Measurements from ENCODE around the gene ESYT3.

GRCh38 chr3:138406606-138407005 lies 27.8 kb upstream of the ESYT3 start:
- TF ChIP-seq POLR2A (IDR thresholded peaks at IDR 0.05): no peak
- TF ChIP-seq, protein P1, sequence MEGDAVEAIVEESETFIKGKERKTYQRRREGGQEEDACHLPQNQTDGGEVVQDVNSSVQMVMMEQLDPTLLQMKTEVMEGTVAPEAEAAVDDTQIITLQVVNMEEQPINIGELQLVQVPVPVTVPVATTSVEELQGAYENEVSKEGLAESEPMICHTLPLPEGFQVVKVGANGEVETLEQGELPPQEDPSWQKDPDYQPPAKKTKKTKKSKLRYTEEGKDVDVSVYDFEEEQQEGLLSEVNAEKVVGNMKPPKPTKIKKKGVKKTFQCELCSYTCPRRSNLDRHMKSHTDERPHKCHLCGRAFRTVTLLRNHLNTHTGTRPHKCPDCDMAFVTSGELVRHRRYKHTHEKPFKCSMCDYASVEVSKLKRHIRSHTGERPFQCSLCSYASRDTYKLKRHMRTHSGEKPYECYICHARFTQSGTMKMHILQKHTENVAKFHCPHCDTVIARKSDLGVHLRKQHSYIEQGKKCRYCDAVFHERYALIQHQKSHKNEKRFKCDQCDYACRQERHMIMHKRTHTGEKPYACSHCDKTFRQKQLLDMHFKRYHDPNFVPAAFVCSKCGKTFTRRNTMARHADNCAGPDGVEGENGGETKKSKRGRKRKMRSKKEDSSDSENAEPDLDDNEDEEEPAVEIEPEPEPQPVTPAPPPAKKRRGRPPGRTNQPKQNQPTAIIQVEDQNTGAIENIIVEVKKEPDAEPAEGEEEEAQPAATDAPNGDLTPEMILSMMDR (IDR thresholded peaks at IDR 0.05): no peak

All from suprapubic skin (tissue), 3 donors.